Epithelial cell of esophagus (primary cell): ENCODE data around the gene HOXD9.

ENCODE experiments used
- DNase-seq: peaks from one replicate; pipeline ENCODE4 v3.0.0; 2010; ENCODE audit warnings: low read depth
- H3K4me3 ChIP-seq: 2 replicates; pipeline ENCODE4 v1.5.1; 2011; ENCODE audit warnings: mild to moderate bottlenecking, low read length, control low read depth
- TF ChIP-seq, protein P1 (sequence below): IDR thresholded peaks from 2 replicates; pipeline ENCODE4 v1.5.1; 2011; ENCODE audit warnings: low read depth, mild to moderate bottlenecking, low read length, control low read depth, inconsistent platforms; ENCODE audit not compliant: insufficient read depth; ENCODE audit errors: missing control alignments

Gene HOXD9

DNA sequence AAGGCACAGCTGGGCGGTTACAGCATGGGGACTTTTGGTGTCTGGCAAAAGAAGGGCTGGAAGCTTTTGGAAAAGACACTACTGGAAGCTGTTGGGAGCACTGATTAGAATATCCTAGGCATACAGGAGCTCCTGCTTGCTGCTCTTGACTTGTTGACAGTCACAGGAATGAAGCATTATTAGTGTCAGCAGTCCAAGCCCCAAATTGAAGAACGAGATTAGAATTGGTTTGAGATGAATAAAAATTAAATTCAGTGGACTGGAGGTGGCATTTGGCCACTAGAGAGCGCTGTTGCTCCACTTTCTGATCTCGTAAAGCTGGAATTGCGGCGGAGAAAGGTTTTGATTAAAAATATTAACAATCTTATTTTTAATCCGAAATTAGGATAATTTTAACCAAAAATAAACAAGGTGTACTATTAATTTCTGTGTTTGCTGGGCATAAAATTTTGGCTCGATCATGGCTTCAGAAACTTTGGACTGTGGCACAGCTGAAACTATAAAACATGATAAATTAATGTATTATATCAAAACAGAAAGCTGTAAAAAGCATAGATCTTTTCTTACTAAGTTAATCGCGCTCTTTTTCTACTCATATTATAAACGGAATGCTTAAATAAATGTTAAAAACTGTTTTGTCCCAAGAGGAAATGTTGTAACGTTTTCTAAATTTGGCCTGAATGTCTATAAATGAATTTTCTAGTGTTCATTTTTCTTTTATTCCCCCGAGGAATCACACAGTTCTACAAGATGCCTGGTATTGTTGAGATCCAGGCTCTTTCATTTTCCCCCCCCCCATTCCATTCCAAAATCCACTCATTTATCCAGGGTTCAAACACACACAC, 4.6 kb downstream of the HOXD9 start:
- DNase-seq, result peak; percentile 61
- TF ChIP-seq, protein P1, sequence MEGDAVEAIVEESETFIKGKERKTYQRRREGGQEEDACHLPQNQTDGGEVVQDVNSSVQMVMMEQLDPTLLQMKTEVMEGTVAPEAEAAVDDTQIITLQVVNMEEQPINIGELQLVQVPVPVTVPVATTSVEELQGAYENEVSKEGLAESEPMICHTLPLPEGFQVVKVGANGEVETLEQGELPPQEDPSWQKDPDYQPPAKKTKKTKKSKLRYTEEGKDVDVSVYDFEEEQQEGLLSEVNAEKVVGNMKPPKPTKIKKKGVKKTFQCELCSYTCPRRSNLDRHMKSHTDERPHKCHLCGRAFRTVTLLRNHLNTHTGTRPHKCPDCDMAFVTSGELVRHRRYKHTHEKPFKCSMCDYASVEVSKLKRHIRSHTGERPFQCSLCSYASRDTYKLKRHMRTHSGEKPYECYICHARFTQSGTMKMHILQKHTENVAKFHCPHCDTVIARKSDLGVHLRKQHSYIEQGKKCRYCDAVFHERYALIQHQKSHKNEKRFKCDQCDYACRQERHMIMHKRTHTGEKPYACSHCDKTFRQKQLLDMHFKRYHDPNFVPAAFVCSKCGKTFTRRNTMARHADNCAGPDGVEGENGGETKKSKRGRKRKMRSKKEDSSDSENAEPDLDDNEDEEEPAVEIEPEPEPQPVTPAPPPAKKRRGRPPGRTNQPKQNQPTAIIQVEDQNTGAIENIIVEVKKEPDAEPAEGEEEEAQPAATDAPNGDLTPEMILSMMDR, result peak; percentile 69
- no peak overlapping the region for H3K4me3 ChIP-seq

DNA sequence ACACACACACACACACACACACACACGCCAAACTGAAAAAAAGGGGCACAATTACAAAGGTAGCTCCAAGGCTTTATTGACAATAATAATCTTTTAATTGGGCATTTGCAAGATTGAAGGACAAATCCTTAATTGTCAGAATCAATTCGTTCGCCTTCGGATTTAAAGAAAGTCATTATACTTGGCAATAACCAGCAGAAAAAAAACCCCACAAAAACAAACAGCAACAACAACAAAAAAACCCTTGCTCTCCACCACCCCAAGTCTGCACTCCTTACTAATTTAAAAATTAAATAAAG, 5.2 kb downstream of the HOXD9 start:
- no peak for DNase-seq
- H3K4me3 ChIP-seq, result no peak overlapping the region
- TF ChIP-seq, protein P1, result no peak

DNA sequence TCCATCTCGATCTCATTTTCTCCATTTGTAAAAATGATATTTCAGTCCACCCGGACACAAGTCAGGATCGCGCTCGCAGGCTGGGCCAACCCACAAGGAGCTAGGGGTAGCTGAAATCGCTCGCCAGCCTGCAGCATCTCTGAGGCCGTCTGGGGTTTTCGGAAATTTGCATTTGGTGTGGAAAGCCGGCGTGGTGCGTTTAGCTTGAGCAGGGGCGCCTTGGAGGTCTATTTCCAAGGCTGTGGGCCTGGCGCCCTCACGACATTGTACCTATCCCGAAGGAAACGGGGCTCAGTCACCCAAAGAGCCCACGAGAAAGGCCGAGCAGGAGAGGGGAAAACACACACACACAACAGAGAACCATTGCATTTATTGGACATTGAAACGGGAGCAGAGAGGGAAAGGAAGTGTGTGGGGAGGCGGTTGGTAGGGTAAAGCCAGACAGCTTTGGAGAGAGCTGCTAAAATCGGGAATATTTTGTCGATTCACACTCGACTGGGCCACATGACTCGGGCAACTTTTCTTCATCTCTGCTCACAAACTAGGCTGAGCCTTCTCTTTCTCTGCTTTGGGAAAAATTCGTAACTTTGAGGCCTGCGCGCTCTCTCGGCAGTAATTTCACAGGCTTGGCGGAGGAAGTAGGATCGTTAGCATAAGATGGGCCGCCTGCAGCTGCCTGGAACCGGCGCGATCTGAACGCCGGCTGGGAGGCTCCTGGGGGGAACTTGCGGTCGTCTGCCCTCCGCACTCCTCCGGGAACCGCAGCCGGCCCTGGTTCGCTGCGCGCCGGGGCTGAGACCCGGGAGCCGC, 5.9 kb downstream of the HOXD9 start:
- TF ChIP-seq, protein P1, result no peak
- DNase-seq, result no peak
- no peak overlapping the region for H3K4me3 ChIP-seq

DNA sequence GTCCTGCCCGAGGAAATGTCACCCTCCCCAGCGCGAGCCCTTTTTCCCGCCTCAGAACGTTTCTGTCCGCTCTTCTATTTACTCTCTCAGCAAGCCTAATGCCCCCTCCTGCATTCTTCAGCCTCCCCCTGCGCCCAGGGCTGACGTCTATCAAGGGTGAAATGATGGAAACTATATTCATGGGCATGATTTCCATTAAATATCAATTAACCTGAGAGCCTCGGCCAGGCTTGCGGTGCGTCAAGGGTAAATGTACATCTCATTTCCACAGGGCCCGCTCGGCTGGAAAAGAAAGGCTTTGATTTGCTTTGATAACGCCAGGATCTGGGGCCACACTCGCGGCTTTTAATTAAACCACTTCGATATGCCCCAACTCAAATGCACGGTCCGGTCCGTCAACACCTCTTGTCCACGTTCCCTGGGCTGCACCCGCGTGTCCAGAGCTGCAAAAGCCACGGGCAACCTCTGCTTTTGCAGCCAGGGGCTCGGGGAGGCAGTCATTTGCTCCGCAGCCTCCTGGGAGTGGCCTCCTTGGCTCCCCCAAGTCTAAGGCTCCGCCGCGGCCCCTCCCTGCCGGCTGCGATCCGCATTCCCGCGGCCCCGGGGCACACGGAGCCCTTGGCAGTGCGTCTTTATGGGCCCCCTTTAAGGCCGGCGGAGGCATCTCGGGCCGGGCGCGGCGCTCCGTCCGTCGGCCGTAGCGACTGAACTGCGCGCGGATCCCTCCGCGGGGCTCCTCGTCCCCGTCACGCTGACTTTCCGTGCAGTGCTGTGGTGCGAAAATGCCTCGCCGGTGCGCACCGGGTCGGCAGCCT, 6.7 kb downstream of the HOXD9 start, which contains the start of gene HOXD8:
TSS of gene HOXD8 (plus strand) at position 724 of the 815 bp plus-strand sequence. CDS start 662 bp downstream, outside the sequence.
- peak; percentile 19 for DNase-seq
- TF ChIP-seq, protein P1, result no peak
- no peak within 1 kb of the TSS for H3K4me3 ChIP-seq

DNA sequence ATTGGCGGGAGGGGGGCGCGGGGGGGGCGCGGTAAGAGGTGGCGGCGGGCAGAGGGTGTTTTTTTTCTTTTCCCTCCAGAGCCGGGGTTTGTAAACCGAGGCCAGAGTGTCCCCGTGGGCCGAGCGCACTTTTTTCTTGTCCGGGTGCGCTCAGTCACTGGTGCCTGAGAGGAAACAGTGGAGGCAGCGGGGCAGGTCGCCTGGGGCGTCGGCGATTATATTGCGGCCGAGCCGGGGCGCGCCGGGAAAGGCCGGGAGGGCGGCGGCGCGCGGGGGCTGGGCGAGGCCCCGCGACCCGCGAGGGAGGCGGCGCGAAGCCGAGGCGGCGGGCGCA, 7.3 kb downstream of the HOXD9 start:
- TF ChIP-seq, protein P1, result no peak
- no peak for DNase-seq
- H3K4me3 ChIP-seq, result no peak overlapping the region

DNA sequence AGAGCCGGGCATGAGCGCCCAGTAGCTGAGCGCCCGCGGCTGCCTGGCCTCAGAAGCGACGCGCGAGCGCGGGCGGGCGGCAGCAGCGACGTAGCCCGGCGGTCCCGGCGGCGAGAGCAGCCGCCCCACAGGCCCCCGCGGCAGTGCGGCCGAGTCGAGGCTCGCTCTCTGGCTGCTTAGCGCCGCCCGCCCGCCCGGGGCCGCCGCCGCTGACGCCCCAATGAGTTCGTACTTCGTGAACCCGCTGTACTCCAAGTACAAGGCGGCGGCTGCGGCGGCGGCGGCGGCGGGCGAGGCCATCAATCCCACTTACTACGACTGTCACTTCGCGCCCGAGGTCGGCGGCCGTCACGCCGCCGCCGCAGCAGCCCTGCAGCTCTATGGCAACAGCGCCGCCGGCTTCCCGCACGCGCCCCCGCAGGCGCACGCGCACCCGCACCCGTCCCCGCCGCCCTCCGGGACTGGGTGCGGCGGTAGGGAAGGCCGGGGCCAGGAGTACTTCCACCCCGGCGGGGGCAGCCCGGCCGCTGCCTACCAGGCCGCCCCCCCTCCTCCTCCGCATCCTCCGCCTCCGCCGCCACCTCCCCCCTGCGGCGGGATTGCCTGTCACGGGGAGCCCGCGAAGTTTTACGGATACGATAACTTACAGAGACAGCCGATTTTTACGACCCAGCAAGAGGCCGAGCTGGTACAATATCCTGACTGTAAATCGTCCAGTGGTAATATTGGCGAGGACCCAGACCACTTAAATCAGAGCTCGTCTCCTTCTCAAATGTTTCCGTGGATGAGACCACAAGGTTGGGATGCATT, 7.8 kb downstream of the HOXD9 start:
- TF ChIP-seq, protein P1, result no peak
- H3K4me3 ChIP-seq, result no peak overlapping the region
- peak; percentile 14 for DNase-seq
